GM18498 (cell line): Measurements from ENCODE around the gene CCNL2.

ENCODE experiments used
- ATAC-seq: cut with Tn5 transposase; IDR thresholded peaks from one replicate; pipeline ENCODE4 v1.9.1; 2021; ENCODE audit warnings: mild to moderate bottlenecking, moderate library complexity; ENCODE audit not compliant: unreplicated experiment

Gene CCNL2

GRCh38 chr1:1345860-1346500 lies 53.2 kb downstream of the CCNL2 start:
- ATAC-seq, result no peak

- no peak for ATAC-seq
These were observed 53.8 kb downstream of the CCNL2 start for GRCh38 chr1:1345384-1345783.

GRCh38 chr1:1344655-1345361 lies 54.3 kb downstream of the CCNL2 start:
- no peak for ATAC-seq

- ATAC-seq, result no peak
These were observed 55.2 kb downstream of the CCNL2 start for GRCh38 chr1:1343811-1344421.

- no peak for ATAC-seq
These were observed 56.5 kb downstream of the CCNL2 start for GRCh38 chr1:1342584-1343115.

- no peak for ATAC-seq
These were observed 57.0 kb downstream of the CCNL2 start for GRCh38 chr1:1342061-1342562.

- ATAC-seq, result no peak
These were observed 57.5 kb downstream of the CCNL2 start for GRCh38 chr1:1341549-1342021.

GRCh38 chr1:1340791-1341548 lies 58.2 kb downstream of the CCNL2 start:
- no peak for ATAC-seq

GRCh38 chr1:1340185-1340584 lies 59.0 kb downstream of the CCNL2 start:
- ATAC-seq, result no peak

GRCh38 chr1:1338278-1338677 lies 60.9 kb downstream of the CCNL2 start:
- no peak for ATAC-seq

GRCh38 chr1:1337793-1338147 lies 61.4 kb downstream of the CCNL2 start:
- ATAC-seq, result no peak

- ATAC-seq, result no peak
These were observed 62.0 kb downstream of the CCNL2 start for GRCh38 chr1:1336931-1337792.

- ATAC-seq, result no peak
These were observed 62.7 kb downstream of the CCNL2 start for GRCh38 chr1:1336446-1336845.

GRCh38 chr1:1335792-1336248 lies 63.3 kb downstream of the CCNL2 start:
- ATAC-seq, result no peak
